ENCODE measurements around the gene OBSCN.

- TF ChIP-seq CTCF (conservative IDR thresholded peaks at IDR 0.05; ENCODE audit: low read depth, low read length) (no peak), EZH2 (IDR thresholded peaks at IDR 0.05; ENCODE audit: low read length, unreplicated experiment) (no peak), EZH2phosphoT487 (IDR thresholded peaks at IDR 0.05; ENCODE audit: borderline replicate concordance, low read length) (no peak)
Measured at GRCh38 chr1:228207381-228207810, 448 bp upstream of the OBSCN start.

Data from PC-3 (cell line).